ENCODE data around the gene DNM2. TPM values are rescaled to one million over a fixed set of nuclear protein-coding genes. Genes with fewer than 3 reads are reported as not detected.

DNM2 gene
- total and polyA plus RNA-seq, 9 of the 15 experiments (the other 6 are each of a cell fraction or from before 2014, with no cell fraction given): 2.2 to 161 (median 72.6) TPM

DNA sequence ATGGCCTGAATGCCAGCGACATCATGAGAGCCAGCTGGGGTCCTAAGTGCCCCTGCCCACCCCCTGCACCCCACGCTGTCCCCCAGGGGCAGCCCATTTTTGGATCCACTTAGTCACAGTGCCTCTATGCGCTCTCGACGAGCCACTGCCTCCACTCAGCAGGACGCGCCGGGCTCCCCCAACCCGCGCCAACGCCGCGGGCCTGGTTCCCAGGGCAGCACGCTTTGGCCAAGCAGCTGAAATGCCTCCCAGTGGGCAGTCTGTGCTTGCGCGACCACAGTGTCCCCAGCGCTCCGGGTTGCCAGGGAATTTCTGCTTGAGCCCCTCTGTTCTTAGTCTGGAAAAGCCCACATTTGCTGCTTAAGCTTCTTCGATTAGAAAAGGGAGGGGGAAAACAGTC lies 78.8 kb downstream of the DNM2 start:
- no peak overlapping the region for H3K4me3 ChIP-seq
- no peak overlapping the region for H3K9ac ChIP-seq (ENCODE audit: insufficient read depth in 1 of 2, low read depth in 2 of 2, low read length in 2 of 2)
- FAIRE-seq: no peak
- no peak for ATAC-seq
- BruUV-seq (replicated peaks): no TSS peak
- DNase-seq (ENCODE audit: extremely low read depth in 1 of 4, low spot score in 3 of 4): no peak
- POLR2A ChIA-PET: no interaction called here
- CTCF ChIA-PET (ENCODE audit: low intra/inter-chr PET ratio): interaction anchor here (0.6 kb wide), 1 partner anchor 39 kb away, joined by 4 read pairs; the partner anchor contains the start of gene TMED1
- 98% methylated on average over 13 of the region's 19 CpGs for WGBS (ENCODE audit: insufficient coverage, low coverage, missing lambda C conversion rate)
- H4K20me1 ChIP-seq (replicated peaks; ENCODE audit: control insufficient read depth, insufficient read depth, low read length): no peaks in the 10 kb centered on the region
- H3K36me3 ChIP-seq (ENCODE audit: control insufficient read depth, insufficient read depth, low read length): peaks cover 88% of the 10 kb centered on the region; the same call in 2 of the 3 replicates
- intact Hi-C loops (cut with micrococcal nuclease): no loop called here
- H3K4me1 ChIP-seq (replicated peaks in 1 of 2; ENCODE audit: control insufficient read depth in 2 of 2, insufficient read depth in 2 of 2, low read length in 2 of 2): no peaks in the 10 kb centered on the region
- H3K27ac ChIP-seq (ENCODE audit: extremely low read depth, low read depth, low read length): no peak overlapping the region
- no peak for TF ChIP-seq CCNT2 (IDR thresholded peaks at IDR 0.05; ENCODE audit: borderline replicate concordance, extremely low read depth, insufficient read length, low read depth, low read length)
- TF ChIP-seq POLR2G (IDR thresholded peaks at IDR 0.05; ENCODE audit: low read depth, low read length): 0 out of 2 replicates have a peak, but pooled peaks have one; percentile 32
- no peak for TF ChIP-seq MTF1 (CRISPR knock-in tag; IDR thresholded peaks at IDR 0.05; ENCODE audit: borderline replicate concordance)
- peak; percentile 47 for TF ChIP-seq RBM22 (IDR thresholded peaks at IDR 0.05; ENCODE audit: low read depth, low read length, poor library complexity, severe bottlenecking)
- in situ Hi-C loops (cut with MboI): no loop called here
- H3K27me3 ChIP-seq (ENCODE audit: control insufficient read depth in 2 of 2, insufficient read depth in 2 of 2, low read length in 2 of 2): no peaks in the 10 kb centered on the region
- no peaks in the 10 kb centered on the region for H3K9me3 ChIP-seq (replicated peaks; ENCODE audit: control insufficient read depth, insufficient read depth, low read depth, low read length)
- H3K79me2 ChIP-seq (ENCODE audit: control insufficient read depth, insufficient read depth, low read length): no peaks in the 10 kb centered on the region
- no peak overlapping the region for H3K4me2 ChIP-seq (ENCODE audit: insufficient read depth, low read length)
- no peaks in the 10 kb centered on the region for H3K9me1 ChIP-seq (ENCODE audit: control insufficient read depth, insufficient read depth, low read length)
- no peak overlapping the region for H2AFZ ChIP-seq (ENCODE audit: low read depth, low read length)

DNA sequence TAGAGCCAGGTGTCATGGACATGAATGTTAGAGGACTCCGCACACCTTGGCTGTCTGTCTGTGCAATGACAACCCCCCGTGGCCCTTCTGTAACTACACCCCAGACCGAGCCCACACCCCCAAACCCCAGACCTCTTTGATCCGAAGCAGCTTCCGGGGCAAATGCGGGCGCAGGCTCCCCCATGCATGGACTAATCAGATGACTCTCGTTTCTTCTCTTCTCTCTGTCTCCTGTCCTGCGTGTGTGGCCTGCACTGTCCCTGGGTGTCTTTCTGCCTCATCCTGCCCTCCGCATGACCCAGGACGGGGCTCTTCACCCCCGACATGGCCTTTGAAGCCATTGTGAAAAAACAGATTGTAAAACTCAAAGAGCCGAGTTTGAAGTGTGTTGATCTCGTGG lies 79.2 kb downstream of the DNM2 start:
- Histone ChIP-seq H3K4me2 (ENCODE audit: insufficient read depth, low read length) (no peak overlapping the region), H3K4me3 (no peak overlapping the region), H3K27ac (ENCODE audit: extremely low read depth, low read depth, low read length) (no peak overlapping the region), H3K27me3 (ENCODE audit: control insufficient read depth in 2 of 2, insufficient read depth in 2 of 2, low read length in 2 of 2) (no peaks in the 10 kb centered on the region), H4K20me1 (replicated peaks; ENCODE audit: control insufficient read depth, insufficient read depth, low read length) (no peaks in the 10 kb centered on the region), H2AFZ (ENCODE audit: low read depth, low read length) (no peak overlapping the region), H3K4me1 (replicated peaks in 1 of 2; ENCODE audit: control insufficient read depth in 2 of 2, insufficient read depth in 2 of 2, low read length in 2 of 2) (no peaks in the 10 kb centered on the region), H3K9ac (ENCODE audit: insufficient read depth in 1 of 2, low read depth in 2 of 2, low read length in 2 of 2) (no peak overlapping the region), H3K36me3 (ENCODE audit: control insufficient read depth, insufficient read depth, low read length) (peaks cover 87% of the 10 kb centered on the region), H3K9me1 (ENCODE audit: control insufficient read depth, insufficient read depth, low read length) (no peaks in the 10 kb centered on the region), H3K79me2 (ENCODE audit: control insufficient read depth, insufficient read depth, low read length) (no peaks in the 10 kb centered on the region), H3K9me3 (replicated peaks; ENCODE audit: control insufficient read depth, insufficient read depth, low read depth, low read length) (no peaks in the 10 kb centered on the region)
- TF ChIP-seq DMBX1 (CRISPR knock-in tag; IDR thresholded peaks at IDR 0.05; ENCODE audit: borderline replicate concordance): no peak
- no peak for DNase-seq (ENCODE audit: extremely low read depth in 1 of 4, low spot score in 3 of 4)
- no peak for ATAC-seq
- FAIRE-seq: no peak
- POLR2A ChIA-PET: no interaction called here
- 90% methylated on average over 13 of the region's 14 CpGs for WGBS (ENCODE audit: insufficient coverage, low coverage, missing lambda C conversion rate)
- CTCF ChIA-PET (ENCODE audit: low intra/inter-chr PET ratio): interaction anchor here (0.6 kb wide), 1 partner anchor 39 kb away, joined by 4 read pairs; the partner anchor contains the start of gene TMED1
- intact Hi-C loops (cut with micrococcal nuclease) (no loop called here), in situ Hi-C loops (cut with MboI) (no loop called here)
- BruUV-seq (replicated peaks): no TSS peak
